HepG2 (cell line): Measurements from ENCODE around the gene CEP55. TPM values are rescaled to one million over a fixed set of nuclear protein-coding genes. Genes with fewer than 3 reads are reported as not detected.

ENCODE experiments used
- ATAC-seq: fragments of 200-7000 bp; cut with Tn5 transposase; 3 replicates; pipeline ENCODE4 v1.9.1; 2020; ENCODE audit warnings: mild to moderate bottlenecking, moderate library complexity
- BruUV-seq: library from RNA; stranded (reverse); fragments of 400-500 nt; replicated peaks from 2 replicates; lab custom pipeline; 2021; lab: Mats Ljungman, UMichigan
- CTCF ChIA-PET: fragments of 300-600 bp; formaldehyde crosslinking; extraction: SDS; loops from one replicate; lab custom pipeline; 2021; ENCODE audit warnings: low total read pairs, inconsistent platforms, low intra/inter-chr PET ratio; lab: Yijun Ruan, JAX
- POLR2A ChIA-PET: fragments of 350-600 bp; sonication (Branson Sonifier 250); formaldehyde crosslinking; loops from one replicate; lab custom pipeline; 2020; ENCODE audit warnings: antibody characterized with exemption, inconsistent platforms; lab: Yijun Ruan, JAX
- DNase-seq: peaks from one replicate; pipeline ENCODE4 v3.0.0-alpha.2; 2015; ENCODE audit warnings: low spot score
- FAIRE-seq: peaks from 3 replicates; lab custom pipeline; 2011; peaks lifted over from hg19 to GRCh38; lab: Jason Lieb, UNC
- H2AFZ ChIP-seq: one replicate; pipeline ENCODE4 v1.6.1; 2011; ENCODE audit warnings: low read length, inconsistent platforms
- H3K27ac ChIP-seq: fragments of 300-600 bp; 3 replicates; pipeline ENCODE4 v1.8.0; 2011; ENCODE audit warnings: mixed run types, mild to moderate bottlenecking, mixed read lengths, low read length, inconsistent platforms; ENCODE audit not compliant: insufficient read depth; ENCODE audit errors: extremely low read length
- H3K27me3 ChIP-seq, 2 experiments: fragments of 200-600 bp in 1 of 2; 2 replicates in 1 of 2; 3 replicates in 1 of 2; pipeline versions ENCODE4 v1.6.0 to v1.8.0; 2011; ENCODE audit warnings: low read length in 2 of 2, mild to moderate bottlenecking in 2 of 2, moderate library complexity in 2 of 2, inconsistent platforms in 1 of 2; ENCODE audit not compliant: insufficient read depth in 2 of 2, control insufficient read depth in 1 of 2
- H3K36me3 ChIP-seq, 2 experiments: fragments of 200-600 bp in 1 of 2; replicated peaks in 1 of 2; 2 replicates in 1 of 2; 3 replicates in 1 of 2; pipeline versions ENCODE4 v1.5.1 to v1.8.0; 2011; ENCODE audit warnings: low read length in 2 of 2, inconsistent platforms in 1 of 2; ENCODE audit not compliant: insufficient read depth in 2 of 2, control insufficient read depth in 1 of 2
- H3K4me1 ChIP-seq: 2 replicates; pipeline ENCODE4 v1.5.1; 2012; ENCODE audit warnings: low read length, inconsistent platforms; ENCODE audit not compliant: insufficient read depth
- H3K4me2 ChIP-seq: 2 replicates; pipeline ENCODE4 v1.6.0; 2011; ENCODE audit warnings: low read depth, low read length, inconsistent platforms
- H3K4me3 ChIP-seq, 3 experiments: fragments of 200-600 bp in 1 of 3; sonication (generic), shearing (Covaris generic) in 1 of 3; replicated peaks in 1 of 3; 2 replicates each; pipeline ENCODE4 v1.5.1; 2011 to 2016; ENCODE audit warnings: low read length in 3 of 3, inconsistent platforms in 2 of 3, low read depth in 2 of 3, mild to moderate bottlenecking in 2 of 3, control low read depth in 1 of 3, mixed read lengths in 1 of 3; ENCODE audit not compliant: insufficient read depth in 1 of 3
- H3K79me2 ChIP-seq: one replicate; pipeline ENCODE4 v1.6.1; 2011; ENCODE audit warnings: low read length, inconsistent platforms; ENCODE audit not compliant: insufficient read depth
- H3K9ac ChIP-seq: 2 replicates; pipeline ENCODE4 v1.6.0; 2011; ENCODE audit warnings: mild to moderate bottlenecking, low read depth, low read length, inconsistent platforms; ENCODE audit not compliant: insufficient read depth
- H3K9me3 ChIP-seq: 2 replicates; pipeline ENCODE4 v1.5.1; 2012; ENCODE audit warnings: mild to moderate bottlenecking, low read length
- H4K20me1 ChIP-seq: 2 replicates; pipeline ENCODE4 v1.6.0; 2011; ENCODE audit warnings: inconsistent platforms, mild to moderate bottlenecking, low read length, moderate library complexity; ENCODE audit not compliant: insufficient read depth
- AGO2 ChIP-seq: fragments of 200-400 bp; formaldehyde crosslinking; optimal IDR thresholded peaks from 2 replicates; pipeline ENCODE3; 2017; ENCODE audit warnings: mild to moderate bottlenecking, low read depth, low read length, moderate library complexity
- JUNB ChIP-seq: sonication (generic); formaldehyde crosslinking; IDR thresholded peaks from 2 replicates; pipeline ENCODE4 v1.8.0; 2022; ENCODE audit warnings: missing genetic modification reagents, mild to moderate bottlenecking, borderline replicate concordance
- KDM1A ChIP-seq: IDR thresholded peaks from 2 replicates; pipeline ENCODE4 v1.6.1; 2016; ENCODE audit warnings: missing compliant biosample characterization
- KMT2B ChIP-seq: IDR thresholded peaks from 2 replicates; pipeline ENCODE4 v1.6.1; 2016; ENCODE audit warnings: missing genetic modification reagents, missing compliant biosample characterization
- MLLT10 ChIP-seq: sonication (generic); formaldehyde crosslinking; IDR thresholded peaks from 2 replicates; pipeline ENCODE4 v1.4.0; 2020; ENCODE audit warnings: missing genetic modification reagents
- PHF20 ChIP-seq: sonication (generic); formaldehyde crosslinking; IDR thresholded peaks from 2 replicates; pipeline ENCODE4 v1.5.0; 2020; ENCODE audit warnings: mild to moderate bottlenecking, missing genetic modification reagents
- ZNF775 ChIP-seq: sonication (generic); formaldehyde crosslinking; IDR thresholded peaks from 2 replicates; pipeline ENCODE4 v1.4.0; 2020; ENCODE audit warnings: missing genetic modification reagents, mild to moderate bottlenecking, moderate library complexity, borderline replicate concordance
- ZNF782 ChIP-seq: sonication (generic); formaldehyde crosslinking; IDR thresholded peaks from 2 replicates; pipeline ENCODE4 v1.4.0; 2020; ENCODE audit warnings: missing genetic modification reagents, mild to moderate bottlenecking, borderline replicate concordance
- WGBS: methylation state at CpG from one replicate; pipeline ENCODE4 v1.1.6; 2017; ENCODE audit warnings: low lambda C conversion rate; 5-methylcytosine and 5-hydroxymethylcytosine counted together
- in situ Hi-C: cut with HindIII; loops from 2 replicates; pipeline ENCODE4 v1.10.0; 2017; ENCODE audit warnings: low pct_unique_long_range_greater_than_20kb; ENCODE audit not compliant: extremely low pct_ligation_motif_present
- intact Hi-C: fragments of 100-400 bp; cut with micrococcal nuclease; formaldehyde crosslinking; loops from one replicate; pipeline ENCODE4 v1.10.0; 2022; ENCODE audit not compliant: unreplicated experiment
- polyA plus RNA-seq, 8 experiments: library from polyadenylated mRNA; depleted of rRNA in 3 of 8; stranded (reverse) in 7 of 8; unstranded in 1 of 8; fragments of >200 nt; fragmentation: Illumina TruSeq in 4 of 8; extraction: Trizol in 4 of 8; gene quantifications; 2 replicates each; pipeline versions ENCODE4 v1.2.1 to v1.2.3, GENCODE V29; 2011 to 2016; ENCODE audit warnings: low read depth in 4 of 8, missing spikeins in 1 of 8, mixed read lengths in 1 of 8; ENCODE audit not compliant: insufficient read depth in 1 of 8
- total RNA-seq, 5 experiments: library from RNA; depleted of rRNA; stranded (reverse); fragments of >200 nt; fragmentation: Illumina TruSeq; extraction: Trizol; gene quantifications; 2 replicates each; pipeline ENCODE4 v1.2.3, GENCODE V29; 2016; ENCODE audit warnings: low read depth in 1 of 5
- TF ChIP-seq, protein P1 (sequence below): sonication (generic); formaldehyde crosslinking; IDR thresholded peaks from 2 replicates; pipeline ENCODE4 v1.8.0; 2022; ENCODE audit warnings: missing genetic modification reagents, mild to moderate bottlenecking, inconsistent platforms, borderline replicate concordance

The CEP55 gene
- total and polyA plus RNA-seq, 2 of the 13 experiments (the other 11 are each of a cell fraction or from before 2014, with no cell fraction given): 6.5 to 17.1 TPM

DNA sequence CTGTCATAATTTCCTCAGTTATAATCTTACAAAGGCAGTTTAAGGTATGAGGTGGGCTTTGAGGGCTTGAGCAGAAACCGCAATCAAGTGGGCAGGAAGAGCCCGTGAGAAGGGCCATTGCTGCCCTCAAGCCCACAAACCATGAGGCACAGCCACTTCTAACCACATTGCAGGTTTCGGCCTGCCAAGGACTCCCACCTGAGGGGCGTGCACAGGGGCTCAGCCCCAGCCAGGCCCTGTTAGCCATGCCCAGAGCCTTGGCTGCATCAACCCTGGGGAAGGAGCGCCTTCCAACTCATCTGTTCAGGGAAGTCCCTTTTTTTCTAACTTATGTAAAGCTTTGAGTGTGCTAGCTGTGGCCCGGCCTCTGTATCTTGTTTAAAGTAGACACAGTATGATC is 64.1 kb downstream of the CEP55 start (continued):
- TF ChIP-seq ZNF782 (CRISPR knock-in tag): no peak
- no peak for TF ChIP-seq JUNB (CRISPR knock-in tag)

DNA sequence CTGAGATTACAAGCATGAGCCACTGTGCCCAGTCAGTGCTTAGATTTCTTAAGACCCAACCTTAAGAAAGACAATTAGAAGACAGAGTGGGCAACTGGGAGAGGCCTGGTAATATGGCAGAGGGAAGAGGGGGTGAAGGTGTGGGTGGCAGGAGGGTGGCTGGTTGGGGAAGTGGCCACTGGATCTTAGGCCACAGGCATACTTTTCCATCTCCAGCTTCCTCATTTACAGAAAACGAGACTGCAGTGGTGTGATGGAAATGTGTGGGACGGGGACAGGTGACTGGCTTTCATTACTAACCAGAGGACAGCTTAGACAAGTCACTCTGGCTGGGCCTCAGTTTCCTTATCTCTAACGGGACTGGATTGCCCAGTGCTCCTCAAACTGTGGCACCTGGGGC is 69.0 kb downstream of the CEP55 start:
- intact Hi-C loops (no loop called here), in situ Hi-C loops (no loop called here)
- DNase-seq (no peak), FAIRE-seq (no peak)
- no peak overlapping the region for H3K4me3 ChIP-seq
- BruUV-seq: no TSS peak
- 0% methylated on average over 3 of the region's 3 CpGs for WGBS
- H2AFZ ChIP-seq: no peak overlapping the region
- H3K27me3 ChIP-seq: peaks cover 4 to 56% of the 10 kb centered on the region in 2 experiments
- no peaks in the 10 kb centered on the region for H3K4me1 ChIP-seq
- no peaks in the 10 kb centered on the region for H4K20me1 ChIP-seq
- H3K4me2 ChIP-seq: no peak overlapping the region
- no peak overlapping the region for H3K9ac ChIP-seq
- TF ChIP-seq PHF20 (CRISPR knock-in tag) (no peak), KMT2B (CRISPR knock-in tag) (no peak), MLLT10 (CRISPR knock-in tag) (no peak), ZNF775 (CRISPR knock-in tag) (no peak), KDM1A (no peak), AGO2 (no peak)
- TF ChIP-seq, protein P1, sequence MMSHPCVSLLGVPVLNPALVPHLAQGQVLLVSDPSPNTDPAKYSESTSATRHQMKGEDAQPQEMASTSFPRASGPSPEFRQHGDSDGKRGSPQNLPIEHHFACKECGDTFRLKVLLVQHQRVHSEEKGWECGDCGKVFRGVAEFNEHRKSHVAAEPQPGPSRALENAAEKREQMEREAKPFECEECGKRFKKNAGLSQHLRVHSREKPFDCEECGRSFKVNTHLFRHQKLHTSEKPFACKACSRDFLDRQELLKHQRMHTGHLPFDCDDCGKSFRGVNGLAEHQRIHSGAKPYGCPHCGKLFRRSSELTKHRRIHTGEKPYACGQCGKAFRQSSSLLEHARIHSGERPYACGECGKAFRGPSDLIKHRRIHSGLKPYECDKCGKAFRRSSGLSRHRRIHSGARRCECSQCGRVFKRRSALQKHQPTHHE: no peak
- TF ChIP-seq, all 625 proteins: peak for 0
- Histone ChIP-seq H3K27ac (no peak overlapping the region), H3K36me3 (no peaks in the 10 kb centered on the region), H3K79me2 (no peaks in the 10 kb centered on the region), H3K9me3 (no peaks in the 10 kb centered on the region)
- ATAC-seq: no peak
- POLR2A ChIA-PET: no interaction called here
- CTCF ChIA-PET: no interaction called here
